ENCODE measurements around the gene MAGI2. TPM values are rescaled to one million over a fixed set of nuclear protein-coding genes. Genes with fewer than 3 reads are reported as not detected.
"Not testable (repeated sequence)": the region's sequence is repeated elsewhere in the genome, so short reads cannot be mapped to it uniquely, and the experiment has no call there.

The MAGI2 gene
- total RNA-seq, 1 donor from 2014 or later = 6.9 TPM

- no peak for DNase-seq
These were observed 303.6 kb downstream of the MAGI2 start for GRCh38 chr7:79149831-79150230.

GRCh38 chr7:79142706-79143105, 310.8 kb downstream of the MAGI2 start:
- DNase-seq = no peak

GRCh38 chr7:79141252-79141651, 312.2 kb downstream of the MAGI2 start:
- DNase-seq = no peak

GRCh38 chr7:79137942-79138341, 315.5 kb downstream of the MAGI2 start:
- no peak for DNase-seq

GRCh38 chr7:79132844-79133451, 320.5 kb downstream of the MAGI2 start:
- no peak for DNase-seq

DNA sequence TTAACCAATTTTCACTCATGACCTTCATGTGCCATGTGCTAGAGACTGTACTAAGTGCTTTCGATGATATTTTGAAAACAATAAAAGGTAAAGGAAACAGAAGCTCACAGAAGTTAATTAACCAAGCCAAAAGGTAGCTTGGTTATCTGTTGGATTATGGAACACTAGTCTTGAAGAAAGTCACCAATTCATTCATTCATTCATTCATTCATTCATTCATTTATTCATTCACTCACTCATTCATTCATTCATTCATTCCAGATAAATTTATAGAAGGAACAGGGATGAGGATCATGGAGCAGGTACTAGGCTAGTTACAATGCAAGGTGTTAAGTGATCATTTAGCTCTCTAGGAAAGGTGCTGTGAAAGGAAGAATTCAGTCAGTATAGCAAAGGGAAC, 322.8 kb downstream of the MAGI2 start:
- DNase-seq = no peak

- DNase-seq = no peak
These were observed 329.1 kb downstream of the MAGI2 start for GRCh38 chr7:79124331-79124730.

DNA sequence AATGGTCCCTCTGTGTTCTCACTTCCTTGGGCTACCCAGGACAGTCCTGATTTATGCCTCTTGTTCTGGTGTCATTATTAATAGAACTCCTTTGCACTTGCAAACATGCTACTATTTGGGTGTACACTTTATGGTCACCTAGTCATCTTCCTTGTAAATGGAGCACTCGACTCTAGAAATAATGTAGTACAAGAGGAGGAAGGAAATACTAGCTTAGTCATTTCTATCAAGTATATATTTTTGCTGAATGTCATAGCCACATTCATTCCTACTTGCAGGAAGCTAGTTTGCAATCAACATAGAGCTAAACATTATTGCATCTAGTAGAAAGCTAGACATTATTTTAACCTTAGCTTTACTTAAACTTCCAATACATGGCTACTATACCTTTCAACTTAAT, 335.3 kb downstream of the MAGI2 start:
- no peak for DNase-seq

- no peak for DNase-seq
These were observed 357.1 kb downstream of the MAGI2 start for GRCh38 chr7:79096361-79096805.

GRCh38 chr7:79093421-79093820, 360.0 kb downstream of the MAGI2 start:
- DNase-seq = no peak

DNA sequence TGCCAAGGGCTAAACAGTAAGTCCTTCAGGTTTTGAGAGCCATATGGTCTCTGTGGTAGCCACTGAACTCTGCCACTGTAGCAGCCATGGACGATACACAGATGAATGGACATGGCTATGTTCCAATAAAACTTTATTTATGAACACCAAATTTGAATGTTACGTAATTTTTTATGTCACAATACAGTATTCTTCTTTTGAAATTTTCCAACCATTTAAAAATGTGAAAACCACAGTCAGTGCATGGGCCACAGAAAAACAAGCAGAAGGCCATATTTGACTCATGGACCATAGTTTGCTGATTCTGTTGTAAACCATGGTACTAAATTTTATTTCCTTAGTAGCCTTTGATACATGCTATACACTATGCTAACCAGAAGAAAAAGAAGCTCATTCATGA, 361.8 kb downstream of the MAGI2 start:
- DNase-seq = no peak

- DNase-seq = no peak
These were observed 362.5 kb downstream of the MAGI2 start for GRCh38 chr7:79091011-79091410.

- no peak for DNase-seq
These were observed 362.9 kb downstream of the MAGI2 start for GRCh38 chr7:79090543-79090942.

DNA sequence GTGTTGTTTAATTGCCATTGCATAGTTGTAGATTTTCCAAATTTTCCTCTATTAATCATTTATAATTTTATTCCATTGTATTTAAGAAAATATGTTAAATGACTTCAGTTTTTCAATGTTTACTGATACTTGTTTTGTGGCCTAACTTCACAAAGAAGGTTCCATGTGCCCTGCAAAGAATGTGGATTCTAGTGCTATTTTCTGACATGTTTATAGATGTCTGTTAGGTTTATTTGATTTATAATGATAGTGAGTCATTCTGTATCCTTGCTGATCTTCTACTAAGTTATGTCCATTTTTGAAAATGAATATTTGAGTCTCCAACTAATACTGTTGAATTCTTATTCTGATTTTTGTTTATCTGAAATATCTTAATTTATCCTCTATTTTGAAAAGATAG, 369.0 kb downstream of the MAGI2 start:
- DNase-seq = no peak

DNA sequence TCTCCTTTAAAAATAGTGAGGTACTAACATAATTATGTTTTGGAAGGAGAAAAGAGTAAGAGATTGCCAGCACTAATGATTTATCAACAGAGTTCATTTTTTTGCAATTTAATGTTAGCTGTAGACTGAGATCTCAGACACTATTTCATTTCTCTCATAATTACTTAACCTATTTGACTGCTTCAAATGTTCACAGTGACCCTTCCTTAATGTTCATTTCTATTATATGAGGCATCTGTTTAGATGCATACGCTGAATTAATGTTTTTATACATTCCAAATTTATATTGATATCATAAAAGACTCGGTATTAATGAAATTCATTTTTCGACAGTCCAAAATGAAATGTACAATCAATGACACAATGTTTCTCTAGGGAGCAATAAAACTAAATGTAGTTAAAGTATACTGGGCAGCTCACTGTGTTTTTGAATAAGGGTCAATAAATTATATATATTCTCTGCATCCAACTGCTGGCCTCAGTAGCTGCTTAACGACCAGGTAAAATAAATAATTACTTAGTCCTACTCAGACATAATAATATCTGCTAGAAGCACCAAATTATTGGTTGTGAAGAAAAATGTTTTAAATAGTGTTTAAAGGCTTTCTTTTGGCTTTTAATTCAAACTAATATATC, 373.4 kb downstream of the MAGI2 start:
- no peak for DNase-seq

DNA sequence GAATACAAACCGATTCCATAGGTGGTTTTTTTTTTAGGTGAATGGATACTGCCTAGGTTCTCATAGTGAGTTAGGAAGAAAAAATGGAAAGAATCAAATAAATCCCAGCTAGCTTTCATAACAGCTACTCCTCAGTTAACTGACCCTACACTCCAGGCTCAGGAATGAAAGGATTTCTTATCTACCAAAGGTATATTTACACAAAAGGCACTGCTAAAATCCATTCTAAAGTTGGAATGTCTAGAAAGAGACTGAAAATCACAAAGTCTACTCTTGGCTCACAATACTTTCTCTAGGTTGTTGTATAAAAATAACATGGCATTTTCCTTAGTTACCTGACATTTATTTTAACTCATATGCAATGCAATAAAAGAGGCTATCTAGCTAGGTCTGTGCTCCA, 375.2 kb downstream of the MAGI2 start:
- no peak for DNase-seq

GRCh38 chr7:79071187-79071586, 382.3 kb downstream of the MAGI2 start:
- DNase-seq = not testable (repeated sequence)

GRCh38 chr7:79064187-79064823, 389.2 kb downstream of the MAGI2 start:
- no peak for DNase-seq

DNA sequence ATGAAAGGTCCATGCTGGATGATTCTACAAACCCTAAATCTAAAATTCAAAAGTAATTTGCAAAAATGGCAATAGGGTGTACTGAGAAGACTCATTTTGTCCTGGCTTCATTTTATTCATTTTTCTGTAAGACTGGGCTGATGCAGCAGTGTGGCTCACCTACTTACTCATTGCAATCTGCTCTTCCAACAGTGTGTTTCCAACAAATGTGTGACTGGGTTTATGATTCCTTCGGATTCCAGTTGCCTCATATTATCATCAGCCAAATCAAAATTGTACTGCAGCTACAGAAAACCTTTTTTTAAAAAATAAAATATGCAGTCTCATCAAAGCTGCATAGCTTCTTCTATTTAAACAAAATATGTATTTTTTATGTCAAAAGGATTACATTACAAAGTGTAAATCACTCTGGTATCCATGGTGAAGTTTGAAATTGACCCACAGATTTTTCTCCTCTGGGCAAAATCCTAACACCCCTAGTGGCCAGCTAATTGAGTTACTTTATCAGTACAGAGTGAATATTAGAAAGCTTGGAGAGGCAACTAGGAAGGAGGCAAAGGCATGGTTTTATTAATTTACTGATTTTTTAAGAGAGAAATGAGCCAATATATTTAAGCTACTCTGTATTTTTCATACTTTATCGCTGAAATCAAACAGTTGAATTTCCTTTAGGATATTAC, 390.3 kb downstream of the MAGI2 start:
- DNase-seq = no peak

GRCh38 chr7:79060498-79060897, 393.0 kb downstream of the MAGI2 start:
- no peak for DNase-seq

GRCh38 chr7:79055722-79056415, 397.6 kb downstream of the MAGI2 start:
- no peak for DNase-seq

GRCh38 chr7:79051915-79052314, 401.6 kb downstream of the MAGI2 start:
- no peak for DNase-seq

DNA sequence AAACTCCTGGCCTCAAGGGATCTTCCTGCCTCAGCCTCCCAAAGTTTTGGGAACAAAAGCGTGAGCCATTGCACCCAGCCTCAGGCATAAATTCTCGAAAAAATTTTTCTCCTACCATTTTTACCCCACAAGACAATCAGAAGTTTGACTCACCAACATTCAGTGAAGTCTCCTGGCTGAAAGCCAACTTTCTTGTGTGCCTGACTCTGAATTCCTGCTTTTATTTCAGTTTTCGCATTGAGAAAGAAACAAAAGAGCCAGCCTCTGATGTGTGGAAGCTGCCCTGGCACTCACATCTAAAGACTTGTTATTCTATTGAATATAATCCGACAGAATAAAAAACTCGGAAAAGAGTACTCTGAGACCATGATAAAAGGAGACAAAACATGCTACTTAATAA, 402.9 kb downstream of the MAGI2 start:
- DNase-seq = no peak

Data from skin of body (tissue), 2 donors.